Activated T-helper 1 cell treated with anti-CD3 and anti-CD28 coated beads, Interleukin-12 subunit alpha, Interleukin-12 subunit beta, Interleukin-2, Interleukin-4 antibody, amounts not matched to agents 30 ng/mL and 10 ng/mL and 1 ng/mL, durations not matched to agents 14 hours and 24 hours and 36 hours (primary cell): ENCODE results near the gene TMPRSS6. TPM values are rescaled to one million over a fixed set of nuclear protein-coding genes. Genes with fewer than 3 reads are reported as not detected.

ENCODE experiments used
- DNase-seq: peaks from one replicate; pipeline ENCODE4 v3.0.0; 2021; ENCODE audit warnings: low spot score
- H3K27ac Mint-ChIP-seq: one replicate; pipeline ENCODE4 v1.8.0; 2021; ENCODE audit warnings: mild to moderate bottlenecking, mixed read lengths
- H3K27me3 Mint-ChIP-seq: one replicate; pipeline ENCODE4 v1.8.0; 2022; ENCODE audit warnings: mild to moderate bottlenecking, moderate library complexity, mixed read lengths; ENCODE audit not compliant: insufficient read depth
- H3K36me3 Mint-ChIP-seq: one replicate; pipeline ENCODE4 v1.8.0; 2021; ENCODE audit warnings: low read depth, mixed read lengths
- H3K4me1 Mint-ChIP-seq: one replicate; pipeline ENCODE4 v1.8.0; 2021; ENCODE audit warnings: low read depth, mixed read lengths
- H3K4me3 Mint-ChIP-seq: one replicate; pipeline ENCODE4 v1.8.0; 2021; ENCODE audit warnings: mild to moderate bottlenecking, moderate library complexity, mixed read lengths
- H3K9me3 Mint-ChIP-seq: one replicate; pipeline ENCODE4 v1.8.0; 2021; ENCODE audit warnings: mixed read lengths
- intact Hi-C: fragments of 100-400 bp; cut with micrococcal nuclease; formaldehyde crosslinking; loops from one replicate; pipeline ENCODE4 v1.15.1; 2024
- total RNA-seq: library from RNA; stranded (reverse); gene quantifications from 2 replicates; pipeline ENCODE4 v1.2.3, GENCODE V29; 2022

Gene TMPRSS6
- total RNA-seq, 1 donor from 2014 or later: 2.3 TPM

DNA sequence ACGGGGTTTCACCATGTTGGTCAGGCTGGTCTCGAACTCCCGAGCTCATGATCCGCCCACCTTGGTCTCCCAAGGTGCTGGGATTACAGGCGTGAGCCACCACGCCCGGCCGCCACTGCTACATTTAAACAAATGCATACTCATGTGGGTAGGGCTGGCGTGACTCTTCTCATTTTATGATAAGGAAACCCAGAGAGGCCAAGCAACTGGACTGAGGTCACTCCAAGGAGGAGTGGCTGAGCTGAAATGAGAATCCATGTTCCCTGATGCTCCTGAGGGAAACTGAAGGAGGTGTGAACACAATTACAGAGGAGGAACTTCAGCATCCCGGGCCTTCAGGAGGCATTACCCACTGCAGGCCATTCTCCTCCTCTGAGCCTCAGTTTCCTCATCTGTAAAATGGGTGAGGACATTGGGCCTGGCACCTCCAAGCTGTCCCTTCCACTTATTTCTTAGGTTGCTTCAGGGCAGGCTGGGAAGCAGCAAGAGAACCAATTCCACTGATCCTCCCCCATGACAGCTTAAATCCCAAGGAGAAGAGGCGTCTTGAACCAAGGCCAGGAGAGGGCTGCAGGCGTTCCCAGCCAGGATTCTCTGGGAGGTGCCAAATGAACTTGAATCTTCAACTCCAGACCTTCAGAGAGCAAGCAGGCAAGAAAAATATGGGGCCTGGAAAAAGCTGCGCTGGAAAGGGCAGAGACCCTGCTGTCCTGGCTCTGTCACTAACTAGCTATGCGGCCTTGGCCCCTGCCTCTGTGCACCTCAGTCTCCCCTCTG lies 93.2 kb downstream of the TMPRSS6 start:
- Mint-ChIP-seq H3K27me3 (no peaks in the 10 kb centered on the region), H3K27ac (no peak overlapping the region), H3K4me1 (peaks cover 8% of the 10 kb centered on the region), H3K4me3 (no peak overlapping the region), H3K9me3 (no peaks in the 10 kb centered on the region), H3K36me3 (no peaks in the 10 kb centered on the region)
- intact Hi-C loops: no loop called here
- no peak for DNase-seq

DNA sequence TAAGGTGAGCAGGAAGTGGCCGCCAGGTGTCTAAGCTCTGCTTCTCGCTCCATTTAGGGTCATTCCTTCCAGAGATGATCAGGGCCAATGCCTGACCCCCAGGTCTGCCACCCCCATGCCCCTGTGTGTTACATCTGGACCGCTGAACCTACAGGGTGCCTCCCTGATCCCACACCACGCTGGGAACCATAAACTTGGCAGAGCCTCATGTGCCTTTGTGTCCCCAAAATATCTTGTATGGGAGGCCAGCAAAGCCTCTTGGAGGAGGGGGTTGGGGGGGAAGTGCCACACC lies 94.0 kb downstream of the TMPRSS6 start:
- peaks cover 7% of the 10 kb centered on the region for H3K4me1 Mint-ChIP-seq
- H3K27me3 Mint-ChIP-seq: peaks cover 2% of the 10 kb centered on the region
- no peak overlapping the region for H3K27ac Mint-ChIP-seq
- no peaks in the 10 kb centered on the region for H3K9me3 Mint-ChIP-seq
- H3K4me3 Mint-ChIP-seq: no peak overlapping the region
- no peaks in the 10 kb centered on the region for H3K36me3 Mint-ChIP-seq
- intact Hi-C loops: no loop called here
- DNase-seq: no peak

Other genes starting within 250 kb of the TMPRSS6 start
- 15.6 and 17.3 TPM in 2 replicates for gene NCF4, start 248.7 kb downstream of the TMPRSS6 start, total RNA-seq
- gene CSF2RB, start 196.1 kb downstream of the TMPRSS6 start, total RNA-seq: 11.7 and 11.8 TPM in 2 replicates
- gene TST, start 90.3 kb downstream of the TMPRSS6 start, total RNA-seq: 6.9 and 8.2 TPM in 2 replicates
- 18.0 and 20.1 TPM in 2 replicates for gene MPST, start 90.0 kb downstream of the TMPRSS6 start, total RNA-seq
- gene KCTD17, start 58.0 kb downstream of the TMPRSS6 start, total RNA-seq: 65.4 and 68.1 TPM in 2 replicates
- 273 and 278 TPM in 2 replicates for gene IL2RB, start 40.2 kb upstream of the TMPRSS6 start, total RNA-seq
- gene C1QTNF6, start 78.5 kb upstream of the TMPRSS6 start, total RNA-seq: 4.8 and 4.9 TPM in 2 replicates
- gene SSTR3, start 102.8 kb upstream of the TMPRSS6 start, total RNA-seq: 2.3 TPM in 2 replicates
- 592 and 614 TPM in 2 replicates for gene RAC2, start 134.6 kb upstream of the TMPRSS6 start, total RNA-seq
- 49.5 and 57.1 TPM in 2 replicates for gene CYTH4, start 172.8 kb upstream of the TMPRSS6 start, total RNA-seq